ENCODE data around the gene SALL1. TPM values are rescaled to one million over a fixed set of nuclear protein-coding genes. Genes with fewer than 3 reads are reported as not detected.

The SALL1 gene
- polyA plus RNA-seq, 1 of the 3 experiments (the other 2 are of a cell fraction) = 0.02 TPM

GRCh38 chr16:51166541-51166940 lies 15.5 kb upstream of the SALL1 start:
- TF ChIP-seq CHD2 (IDR thresholded peaks at IDR 0.05; ENCODE audit: low read length, partially characterized antibody) (no peak), USF1 (IDR thresholded peaks at IDR 0.05; ENCODE audit: borderline replicate concordance, low read depth) (no peak), IRF3 (IDR thresholded peaks at IDR 0.05; ENCODE audit: low read depth, low read length) (no peak), MXI1 (IDR thresholded peaks at IDR 0.05; ENCODE audit: low read depth, low read length) (no peak), GATA2 (CRISPR knock-in tag; IDR thresholded peaks at IDR 0.05) (no peak), SMC3 (IDR thresholded peaks at IDR 0.05; ENCODE audit: low read depth, low read length) (no peak), RFX5 (IDR thresholded peaks at IDR 0.05; ENCODE audit: low read length) (no peak), SIN3A (IDR thresholded peaks at IDR 0.05; ENCODE audit: borderline replicate concordance, low read depth, low read length) (no peak), RCOR1 (IDR thresholded peaks at IDR 0.05; ENCODE audit: low read length) (no peak)
- TF ChIP-seq, protein P1, sequence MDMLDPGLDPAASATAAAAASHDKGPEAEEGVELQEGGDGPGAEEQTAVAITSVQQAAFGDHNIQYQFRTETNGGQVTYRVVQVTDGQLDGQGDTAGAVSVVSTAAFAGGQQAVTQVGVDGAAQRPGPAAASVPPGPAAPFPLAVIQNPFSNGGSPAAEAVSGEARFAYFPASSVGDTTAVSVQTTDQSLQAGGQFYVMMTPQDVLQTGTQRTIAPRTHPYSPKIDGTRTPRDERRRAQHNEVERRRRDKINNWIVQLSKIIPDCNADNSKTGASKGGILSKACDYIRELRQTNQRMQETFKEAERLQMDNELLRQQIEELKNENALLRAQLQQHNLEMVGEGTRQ (IDR thresholded peaks at IDR 0.05; ENCODE audit: borderline replicate concordance, low read depth, low read length) = no peak
- TF ChIP-seq, protein P2, sequence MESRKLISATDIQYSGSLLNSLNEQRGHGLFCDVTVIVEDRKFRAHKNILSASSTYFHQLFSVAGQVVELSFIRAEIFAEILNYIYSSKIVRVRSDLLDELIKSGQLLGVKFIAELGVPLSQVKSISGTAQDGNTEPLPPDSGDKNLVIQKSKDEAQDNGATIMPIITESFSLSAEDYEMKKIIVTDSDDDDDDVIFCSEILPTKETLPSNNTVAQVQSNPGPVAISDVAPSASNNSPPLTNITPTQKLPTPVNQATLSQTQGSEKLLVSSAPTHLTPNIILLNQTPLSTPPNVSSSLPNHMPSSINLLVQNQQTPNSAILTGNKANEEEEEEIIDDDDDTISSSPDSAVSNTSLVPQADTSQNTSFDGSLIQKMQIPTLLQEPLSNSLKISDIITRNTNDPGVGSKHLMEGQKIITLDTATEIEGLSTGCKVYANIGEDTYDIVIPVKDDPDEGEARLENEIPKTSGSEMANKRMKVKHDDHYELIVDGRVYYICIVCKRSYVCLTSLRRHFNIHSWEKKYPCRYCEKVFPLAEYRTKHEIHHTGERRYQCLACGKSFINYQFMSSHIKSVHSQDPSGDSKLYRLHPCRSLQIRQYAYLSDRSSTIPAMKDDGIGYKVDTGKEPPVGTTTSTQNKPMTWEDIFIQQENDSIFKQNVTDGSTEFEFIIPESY (IDR thresholded peaks at IDR 0.05; ENCODE audit: borderline replicate concordance, low read depth) = no peak
- TF ChIP-seq, protein P3, sequence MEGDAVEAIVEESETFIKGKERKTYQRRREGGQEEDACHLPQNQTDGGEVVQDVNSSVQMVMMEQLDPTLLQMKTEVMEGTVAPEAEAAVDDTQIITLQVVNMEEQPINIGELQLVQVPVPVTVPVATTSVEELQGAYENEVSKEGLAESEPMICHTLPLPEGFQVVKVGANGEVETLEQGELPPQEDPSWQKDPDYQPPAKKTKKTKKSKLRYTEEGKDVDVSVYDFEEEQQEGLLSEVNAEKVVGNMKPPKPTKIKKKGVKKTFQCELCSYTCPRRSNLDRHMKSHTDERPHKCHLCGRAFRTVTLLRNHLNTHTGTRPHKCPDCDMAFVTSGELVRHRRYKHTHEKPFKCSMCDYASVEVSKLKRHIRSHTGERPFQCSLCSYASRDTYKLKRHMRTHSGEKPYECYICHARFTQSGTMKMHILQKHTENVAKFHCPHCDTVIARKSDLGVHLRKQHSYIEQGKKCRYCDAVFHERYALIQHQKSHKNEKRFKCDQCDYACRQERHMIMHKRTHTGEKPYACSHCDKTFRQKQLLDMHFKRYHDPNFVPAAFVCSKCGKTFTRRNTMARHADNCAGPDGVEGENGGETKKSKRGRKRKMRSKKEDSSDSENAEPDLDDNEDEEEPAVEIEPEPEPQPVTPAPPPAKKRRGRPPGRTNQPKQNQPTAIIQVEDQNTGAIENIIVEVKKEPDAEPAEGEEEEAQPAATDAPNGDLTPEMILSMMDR (IDR thresholded peaks at IDR 0.05) = no peak
- H2AFZ ChIP-seq (ENCODE audit: low read depth) = no peak overlapping the region
- H3K9ac ChIP-seq = no peak overlapping the region
- ChIA-PET POLR2A (no interaction called here), CTCF (no interaction called here)
- H3K36me3 ChIP-seq (replicated peaks in 1 of 2; ENCODE audit: control insufficient read depth in 1 of 2, insufficient read depth in 2 of 2, low read length in 1 of 2) = no peaks in the 10 kb centered on the region
- no peak overlapping the region for H3K27ac ChIP-seq (ENCODE audit: low read depth in 2 of 2, low read length in 1 of 2)
- no peaks in the 10 kb centered on the region for H3K4me1 ChIP-seq (ENCODE audit: control insufficient read depth in 1 of 2, insufficient read depth in 2 of 2, low read depth in 1 of 2, low read length in 1 of 2)
- no peaks in the 10 kb centered on the region for H3K79me2 ChIP-seq (ENCODE audit: insufficient read depth)
- no peak overlapping the region for H3K4me2 ChIP-seq
- 25% methylated on average over 3 of the region's 3 CpGs for WGBS (ENCODE audit: low lambda C conversion rate)
- no peaks in the 10 kb centered on the region for H3K9me3 ChIP-seq
- no peaks in the 10 kb centered on the region for H3F3A ChIP-seq (replicated peaks; ENCODE audit: insufficient read depth)
- H3K4me3 ChIP-seq (ENCODE audit: low read depth in 2 of 2, low read length in 1 of 2) = no peak overlapping the region
- H4K20me1 ChIP-seq (ENCODE audit: insufficient read depth) = no peaks in the 10 kb centered on the region
- no peak for DNase-seq
- no peaks in the 10 kb centered on the region for H3K27me3 ChIP-seq (ENCODE audit: insufficient read depth)
- H3K9me2 ChIP-seq = no peaks in the 10 kb centered on the region
